ENCODE results near the gene IFIT3. TPM values are rescaled to one million over a fixed set of nuclear protein-coding genes. Genes with fewer than 3 reads are reported as not detected.

The IFIT3 gene
- total and polyA plus RNA-seq, 2 donors = 11.2 to 23.4 TPM

- DNase-seq (ENCODE audit: extremely low spot score) = no peak
- no peak overlapping the region for H3K27ac ChIP-seq (ENCODE audit: low read depth)
- H3K36me3 ChIP-seq (ENCODE audit: insufficient read depth) = no peaks in the 10 kb centered on the region
- WGBS = 50% methylated on average over 5 of the region's 5 CpGs
- no peak overlapping the region for H3K4me3 ChIP-seq (ENCODE audit: low read depth, low read length)
- H3K4me1 ChIP-seq (ENCODE audit: insufficient read depth) = peaks cover 2% of the 10 kb centered on the region
Measured at GRCh38 chr10:89369156-89370105, 41.6 kb downstream of the IFIT3 start.

DNA sequence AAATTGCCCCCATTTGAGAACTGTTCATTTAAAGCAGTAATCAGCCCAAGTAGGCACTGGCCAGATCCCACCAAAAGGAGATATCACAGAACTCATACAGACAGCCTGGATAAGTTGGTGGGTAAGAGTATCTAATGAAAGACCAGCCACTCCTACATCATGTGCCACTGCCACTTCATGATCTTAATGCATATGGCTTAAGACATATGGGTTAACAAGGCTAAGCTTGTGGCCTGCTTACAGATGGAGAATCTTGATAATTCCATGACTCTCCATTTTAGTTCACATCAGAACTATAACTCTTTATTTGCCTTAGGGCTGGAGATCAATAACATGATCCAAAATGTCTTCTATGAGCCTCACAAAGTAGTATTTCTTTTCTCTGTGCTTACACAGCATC, 43.3 kb downstream of the IFIT3 start:
- no peaks in the 10 kb centered on the region for H3K36me3 ChIP-seq (ENCODE audit: insufficient read depth)
- H3K4me3 ChIP-seq (ENCODE audit: low read depth, low read length) = no peak overlapping the region
- no peak overlapping the region for H3K27ac ChIP-seq (ENCODE audit: low read depth)
- H3K4me1 ChIP-seq (ENCODE audit: insufficient read depth) = peaks cover 2% of the 10 kb centered on the region
- no peak for DNase-seq (ENCODE audit: extremely low spot score)

- WGBS = 61% methylated on average over 3 of the region's 3 CpGs
- no peak overlapping the region for H3K4me3 ChIP-seq (ENCODE audit: low read depth, low read length)
- no peak for DNase-seq (ENCODE audit: extremely low spot score)
- H3K36me3 ChIP-seq (ENCODE audit: insufficient read depth) = no peaks in the 10 kb centered on the region
- H3K27ac ChIP-seq (ENCODE audit: low read depth) = no peak overlapping the region
- H3K4me1 ChIP-seq (ENCODE audit: insufficient read depth) = peaks cover 2% of the 10 kb centered on the region
Measured at GRCh38 chr10:89371987-89372386, 44.2 kb downstream of the IFIT3 start.

DNA sequence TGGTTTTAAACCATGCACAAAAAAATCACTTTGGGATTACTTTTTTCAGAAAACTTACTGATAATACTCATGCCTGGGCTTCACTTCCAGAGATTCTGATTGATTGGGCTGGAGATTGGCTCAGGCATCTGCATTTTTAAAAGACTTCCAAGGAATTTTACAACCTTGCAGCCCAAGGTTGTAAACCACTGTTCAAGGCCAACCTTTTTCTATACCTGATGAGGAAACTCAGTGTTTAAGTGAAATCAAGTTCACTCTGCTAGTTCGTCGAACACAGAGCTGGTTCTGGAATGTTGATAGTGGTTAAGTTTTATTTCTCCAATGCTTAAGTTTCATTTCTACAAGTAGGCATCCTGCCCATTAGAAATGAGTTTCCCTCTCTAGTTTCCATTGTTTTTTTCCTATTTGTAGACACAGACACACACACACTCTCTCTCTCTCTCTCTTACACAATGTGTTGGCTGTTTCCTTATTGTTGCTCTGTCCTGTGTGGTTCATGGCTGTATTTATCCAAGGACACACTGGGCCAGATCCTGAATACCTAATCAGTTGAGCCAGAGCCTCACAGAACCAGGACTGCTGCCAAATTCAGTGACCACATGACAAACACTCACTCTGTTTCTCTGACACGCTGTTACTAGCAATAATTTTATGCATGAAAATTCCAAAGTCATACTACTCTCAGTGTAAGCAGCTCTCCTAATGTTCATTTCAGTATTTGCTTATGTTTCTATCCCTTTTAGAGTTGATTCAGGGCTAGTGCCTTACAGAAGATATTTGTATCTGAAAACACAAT, 46.3 kb downstream of the IFIT3 start:
- peak overlapping the region; percentile 63 for H3K27ac ChIP-seq (ENCODE audit: low read depth)
- peaks cover 2% of the 10 kb centered on the region for H3K4me1 ChIP-seq (ENCODE audit: insufficient read depth)
- 4% methylated on average over 3 of the region's 3 CpGs for WGBS
- no peak for DNase-seq (ENCODE audit: extremely low spot score)
- H3K4me3 ChIP-seq (ENCODE audit: low read depth, low read length) = no peak overlapping the region
- no peaks in the 10 kb centered on the region for H3K36me3 ChIP-seq (ENCODE audit: insufficient read depth)

- no peak overlapping the region for H3K4me3 ChIP-seq (ENCODE audit: low read depth, low read length)
Measured at GRCh38 chr10:89374713-89375141, 46.9 kb downstream of the IFIT3 start.

DNA sequence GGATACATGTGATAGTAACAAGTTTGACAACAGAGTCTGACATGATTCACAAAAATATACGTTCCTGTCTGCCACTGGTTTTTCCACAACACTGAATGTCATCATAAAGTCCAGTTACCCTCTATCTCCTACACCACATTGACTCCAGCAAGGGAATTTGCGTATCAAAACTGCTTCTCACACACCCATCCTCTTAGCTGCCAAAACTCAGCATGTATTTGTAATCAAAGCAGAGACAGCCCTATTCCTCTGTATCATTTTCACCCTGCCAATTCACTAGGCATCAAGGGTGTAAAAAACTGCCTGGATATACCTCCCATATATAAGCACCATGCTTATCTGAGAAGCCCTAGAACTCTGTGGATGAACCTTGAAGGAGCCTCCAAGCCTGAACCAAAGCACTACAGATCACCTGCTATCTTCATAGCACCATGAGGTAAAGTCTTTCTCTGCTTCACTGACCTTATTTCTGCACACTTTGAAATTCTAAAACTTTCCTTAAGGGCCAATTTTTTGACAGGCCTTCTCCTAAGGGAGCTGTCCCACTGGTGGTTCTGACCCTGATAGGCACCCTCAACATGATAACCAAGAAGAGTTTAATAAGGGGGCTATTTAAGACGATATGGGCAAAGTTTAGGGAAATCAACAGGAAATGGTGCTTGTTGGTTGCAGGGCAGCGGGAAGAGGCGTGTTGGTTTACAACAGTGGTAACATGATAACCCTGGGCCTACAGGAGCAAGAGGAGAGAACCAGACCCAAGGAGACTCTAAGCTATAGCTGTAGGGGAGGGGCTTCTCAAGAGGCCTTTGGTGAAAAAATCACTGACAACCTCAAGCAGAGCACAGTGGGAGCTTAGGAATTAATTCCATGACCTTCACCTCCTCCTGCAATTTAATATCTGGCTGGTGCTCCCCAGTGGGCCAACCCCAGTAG, 50.2 kb downstream of the IFIT3 start, which contains the start of gene IFIT1B:
IFIT1B (plus strand) TSS at position 352 of the 933 bp plus-strand sequence; CDS start at position 432, 80 bp downstream.
- 90% methylated on average over 5 of the region's 5 CpGs for WGBS
- H3K4me3 ChIP-seq (ENCODE audit: low read depth, low read length) = no peak within 1 kb of the TSS
- no peak within 1 kb of the TSS for H3K27ac ChIP-seq (ENCODE audit: low read depth)
- no peak for DNase-seq (ENCODE audit: extremely low spot score)
- peaks cover 2% of the 10 kb centered on the region for H3K4me1 ChIP-seq (ENCODE audit: insufficient read depth)
- no peaks in the 10 kb centered on the region for H3K36me3 ChIP-seq (ENCODE audit: insufficient read depth)

More at GRCh38 chr10:89374713-89375141, 46.9 kb downstream of the IFIT3 start:
- H3K36me3 ChIP-seq (ENCODE audit: insufficient read depth) = no peaks in the 10 kb centered on the region
- no peak for DNase-seq (ENCODE audit: extremely low spot score)
- H3K4me1 ChIP-seq (ENCODE audit: insufficient read depth) = peaks cover 2% of the 10 kb centered on the region
- H3K27ac ChIP-seq (ENCODE audit: low read depth) = peak overlapping the region; percentile 55

GRCh38 chr10:89379103-89379502, 51.3 kb downstream of the IFIT3 start:
- H3K4me3 ChIP-seq (ENCODE audit: low read depth, low read length) = no peak overlapping the region
- H3K36me3 ChIP-seq (ENCODE audit: insufficient read depth) = no peaks in the 10 kb centered on the region
- DNase-seq (ENCODE audit: extremely low spot score) = no peak
- no peak overlapping the region for H3K27ac ChIP-seq (ENCODE audit: low read depth)
- no peaks in the 10 kb centered on the region for H3K4me1 ChIP-seq (ENCODE audit: insufficient read depth)

DNA sequence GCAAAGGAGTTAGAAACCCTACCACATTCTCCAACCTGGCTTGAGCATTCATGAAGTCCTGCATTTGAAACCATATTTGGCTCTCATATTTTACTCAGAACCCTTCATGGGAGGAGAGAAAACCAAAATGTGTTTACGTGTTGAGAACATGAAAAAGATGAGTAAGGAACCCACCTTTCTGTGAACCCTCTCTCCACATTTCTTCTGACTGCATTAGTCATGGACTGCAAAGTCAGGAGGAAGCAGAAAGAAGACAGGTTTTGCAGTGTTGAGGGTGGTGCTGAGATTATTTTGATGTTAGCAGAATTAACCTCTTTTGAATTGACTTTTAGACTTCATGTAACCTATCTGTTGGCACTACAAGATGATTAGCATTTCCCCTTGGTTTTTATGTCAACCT, 55.0 kb downstream of the IFIT3 start:
- Histone ChIP-seq H3K36me3 (ENCODE audit: insufficient read depth) (no peaks in the 10 kb centered on the region), H3K4me3 (ENCODE audit: low read depth, low read length) (no peak overlapping the region), H3K27ac (ENCODE audit: low read depth) (no peak overlapping the region), H3K4me1 (ENCODE audit: insufficient read depth) (no peaks in the 10 kb centered on the region)
- DNase-seq (ENCODE audit: extremely low spot score) = no peak
- WGBS = 88% methylated on average over 1 of the region's 1 CpG

DNA sequence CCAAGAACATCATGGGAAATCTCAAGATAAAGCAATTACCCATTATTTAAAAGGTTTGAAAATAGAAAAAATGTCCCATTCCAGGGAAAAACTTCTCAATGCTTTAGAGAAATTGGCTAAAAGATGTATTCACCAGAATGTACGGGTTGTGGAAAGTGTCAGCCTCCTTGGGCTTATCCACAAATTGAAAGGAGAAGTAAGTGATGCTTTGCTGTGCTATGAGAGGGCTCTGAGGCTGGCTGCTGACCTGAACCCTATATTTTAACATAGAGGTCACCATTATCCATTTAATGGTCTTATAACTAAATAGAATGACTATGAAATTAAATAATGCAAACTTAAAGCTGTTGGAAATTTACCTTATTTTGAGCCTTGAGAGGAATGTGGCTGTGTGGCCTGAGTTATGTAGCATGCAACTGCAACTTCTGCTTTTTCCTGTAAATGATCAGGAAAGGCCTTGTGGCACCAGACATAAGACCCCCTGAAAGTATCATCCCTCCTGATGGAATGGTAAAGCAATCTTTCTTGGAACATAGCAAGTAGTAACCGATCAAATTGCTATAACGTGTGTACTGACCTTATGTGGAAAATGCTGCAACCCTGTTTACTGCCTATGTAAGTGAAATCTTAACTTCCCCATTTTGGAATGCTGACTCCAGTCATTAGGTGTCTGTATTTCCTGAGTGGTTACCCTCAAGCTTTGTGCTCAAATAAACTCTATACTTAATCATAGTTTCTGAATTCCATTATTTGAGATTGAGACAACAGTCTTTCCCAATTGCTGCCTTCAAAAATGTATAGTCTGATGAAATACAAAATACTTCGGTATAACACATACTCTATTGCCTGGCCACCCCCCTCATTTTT, 56.9 kb downstream of the IFIT3 start:
- Histone ChIP-seq H3K4me3 (ENCODE audit: low read depth, low read length) (no peak overlapping the region), H3K36me3 (ENCODE audit: insufficient read depth) (no peaks in the 10 kb centered on the region), H3K4me1 (ENCODE audit: insufficient read depth) (no peaks in the 10 kb centered on the region), H3K27ac (ENCODE audit: low read depth) (no peak overlapping the region)
- 88% methylated on average over 4 of the region's 4 CpGs for WGBS
- DNase-seq (ENCODE audit: extremely low spot score) = no peak

- Histone ChIP-seq H3K4me3 (ENCODE audit: low read depth, low read length) (no peak overlapping the region), H3K4me1 (ENCODE audit: insufficient read depth) (no peaks in the 10 kb centered on the region), H3K36me3 (ENCODE audit: insufficient read depth) (no peaks in the 10 kb centered on the region), H3K27ac (ENCODE audit: low read depth) (no peak overlapping the region)
- 58% methylated on average over 2 of the region's 2 CpGs for WGBS
- no peak for DNase-seq (ENCODE audit: extremely low spot score)
Measured at GRCh38 chr10:89388806-89389205, 61.0 kb downstream of the IFIT3 start.

- 91% methylated on average over 1 of the region's 1 CpG for WGBS
- no peak for DNase-seq (ENCODE audit: extremely low spot score)
- Histone ChIP-seq H3K36me3 (ENCODE audit: insufficient read depth) (no peaks in the 10 kb centered on the region), H3K27ac (ENCODE audit: low read depth) (no peak overlapping the region), H3K4me1 (ENCODE audit: insufficient read depth) (no peaks in the 10 kb centered on the region), H3K4me3 (ENCODE audit: low read depth, low read length) (no peak overlapping the region)
Measured at GRCh38 chr10:89389254-89389653, 61.5 kb downstream of the IFIT3 start.

All from urinary bladder (tissue), 4 donors.